ENCODE results near the gene PTPRN2.

DNA sequence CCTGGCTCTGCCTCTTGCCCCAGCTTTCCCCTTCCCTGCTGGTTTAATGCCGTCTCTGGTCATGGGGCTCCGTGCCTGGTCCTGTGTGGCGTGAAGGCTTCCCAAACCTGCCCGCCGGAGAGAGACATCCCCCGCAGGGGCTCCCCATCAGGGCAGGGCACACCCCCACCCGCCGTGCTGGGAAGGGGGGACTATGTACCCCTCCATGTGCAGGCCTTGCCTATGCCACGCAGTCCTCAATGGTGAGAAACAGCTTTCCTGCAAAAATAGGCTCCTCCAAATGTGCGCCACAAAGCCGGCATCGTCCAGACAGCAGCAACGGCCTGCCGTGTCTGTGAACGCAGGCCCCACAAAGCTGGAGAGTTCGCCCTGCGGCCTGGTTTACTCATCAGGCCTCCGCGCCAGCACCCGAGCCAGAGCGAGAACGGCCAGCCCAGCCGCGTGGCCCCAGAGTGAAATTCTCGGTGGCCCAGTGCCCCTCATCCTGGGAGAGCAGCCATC lies 937.4 kb downstream of the PTPRN2 start:
- TF ChIP-seq, protein P1, sequence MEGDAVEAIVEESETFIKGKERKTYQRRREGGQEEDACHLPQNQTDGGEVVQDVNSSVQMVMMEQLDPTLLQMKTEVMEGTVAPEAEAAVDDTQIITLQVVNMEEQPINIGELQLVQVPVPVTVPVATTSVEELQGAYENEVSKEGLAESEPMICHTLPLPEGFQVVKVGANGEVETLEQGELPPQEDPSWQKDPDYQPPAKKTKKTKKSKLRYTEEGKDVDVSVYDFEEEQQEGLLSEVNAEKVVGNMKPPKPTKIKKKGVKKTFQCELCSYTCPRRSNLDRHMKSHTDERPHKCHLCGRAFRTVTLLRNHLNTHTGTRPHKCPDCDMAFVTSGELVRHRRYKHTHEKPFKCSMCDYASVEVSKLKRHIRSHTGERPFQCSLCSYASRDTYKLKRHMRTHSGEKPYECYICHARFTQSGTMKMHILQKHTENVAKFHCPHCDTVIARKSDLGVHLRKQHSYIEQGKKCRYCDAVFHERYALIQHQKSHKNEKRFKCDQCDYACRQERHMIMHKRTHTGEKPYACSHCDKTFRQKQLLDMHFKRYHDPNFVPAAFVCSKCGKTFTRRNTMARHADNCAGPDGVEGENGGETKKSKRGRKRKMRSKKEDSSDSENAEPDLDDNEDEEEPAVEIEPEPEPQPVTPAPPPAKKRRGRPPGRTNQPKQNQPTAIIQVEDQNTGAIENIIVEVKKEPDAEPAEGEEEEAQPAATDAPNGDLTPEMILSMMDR (IDR thresholded peaks at IDR 0.05), result no peak
- no peak for TF ChIP-seq POLR2A (IDR thresholded peaks at IDR 0.05)

Data from sigmoid colon (tissue), 3 donors.